ENCODE data around the gene SULT1B1.

SULT1B1 gene

DNA sequence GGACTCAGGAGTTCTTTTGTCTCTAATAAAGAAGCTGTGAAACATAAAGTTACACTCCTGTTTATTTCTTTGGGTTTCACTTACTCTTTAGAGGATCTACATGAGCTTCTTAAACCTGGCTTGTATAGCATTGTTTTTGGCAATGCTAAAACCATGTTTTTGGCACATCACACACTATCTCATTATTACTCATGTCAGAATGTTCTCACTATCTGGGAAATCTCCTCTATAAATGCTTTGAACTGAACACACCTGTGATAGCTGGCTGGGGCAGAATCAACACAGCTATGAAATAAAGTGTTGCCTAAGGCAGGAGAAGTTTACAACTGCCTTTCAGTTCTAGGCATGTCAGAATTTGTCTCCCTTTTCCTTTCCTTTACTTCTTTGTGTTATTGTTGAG, 52.6 kb downstream of the SULT1B1 start:
- TF ChIP-seq, protein P1, sequence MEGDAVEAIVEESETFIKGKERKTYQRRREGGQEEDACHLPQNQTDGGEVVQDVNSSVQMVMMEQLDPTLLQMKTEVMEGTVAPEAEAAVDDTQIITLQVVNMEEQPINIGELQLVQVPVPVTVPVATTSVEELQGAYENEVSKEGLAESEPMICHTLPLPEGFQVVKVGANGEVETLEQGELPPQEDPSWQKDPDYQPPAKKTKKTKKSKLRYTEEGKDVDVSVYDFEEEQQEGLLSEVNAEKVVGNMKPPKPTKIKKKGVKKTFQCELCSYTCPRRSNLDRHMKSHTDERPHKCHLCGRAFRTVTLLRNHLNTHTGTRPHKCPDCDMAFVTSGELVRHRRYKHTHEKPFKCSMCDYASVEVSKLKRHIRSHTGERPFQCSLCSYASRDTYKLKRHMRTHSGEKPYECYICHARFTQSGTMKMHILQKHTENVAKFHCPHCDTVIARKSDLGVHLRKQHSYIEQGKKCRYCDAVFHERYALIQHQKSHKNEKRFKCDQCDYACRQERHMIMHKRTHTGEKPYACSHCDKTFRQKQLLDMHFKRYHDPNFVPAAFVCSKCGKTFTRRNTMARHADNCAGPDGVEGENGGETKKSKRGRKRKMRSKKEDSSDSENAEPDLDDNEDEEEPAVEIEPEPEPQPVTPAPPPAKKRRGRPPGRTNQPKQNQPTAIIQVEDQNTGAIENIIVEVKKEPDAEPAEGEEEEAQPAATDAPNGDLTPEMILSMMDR (IDR thresholded peaks at IDR 0.05; ENCODE audit: low read depth, low read length, missing control alignments), result no peak
- no peak for DNase-seq (ENCODE audit: low read depth)
- no peak overlapping the region for H3K4me3 ChIP-seq (ENCODE audit: low read depth, low read length)

DNA sequence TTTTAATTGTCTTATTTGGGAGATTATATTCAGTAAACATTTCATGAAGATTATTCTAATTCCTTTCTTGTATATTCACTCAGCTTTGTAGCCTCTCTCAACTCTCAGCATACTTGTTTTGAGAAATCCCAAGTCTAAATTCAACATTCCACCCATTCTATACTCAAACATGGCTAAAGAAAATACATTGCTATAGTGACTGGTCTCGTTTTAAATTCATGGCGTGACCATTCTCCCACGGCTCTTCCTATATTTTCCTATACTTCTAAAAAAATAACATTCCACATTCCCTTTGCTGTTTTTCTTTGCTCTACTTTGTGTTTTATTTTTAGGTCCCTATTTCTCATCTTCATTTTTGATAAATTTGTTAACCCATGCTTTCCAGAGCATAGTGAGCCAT, 58.2 kb downstream of the SULT1B1 start:
- DNase-seq (ENCODE audit: low read depth), result no peak
- no peak overlapping the region for H3K4me3 ChIP-seq (ENCODE audit: low read depth, low read length)
- TF ChIP-seq, protein P1 (IDR thresholded peaks at IDR 0.05; ENCODE audit: low read depth, low read length, missing control alignments), result no peak

DNA sequence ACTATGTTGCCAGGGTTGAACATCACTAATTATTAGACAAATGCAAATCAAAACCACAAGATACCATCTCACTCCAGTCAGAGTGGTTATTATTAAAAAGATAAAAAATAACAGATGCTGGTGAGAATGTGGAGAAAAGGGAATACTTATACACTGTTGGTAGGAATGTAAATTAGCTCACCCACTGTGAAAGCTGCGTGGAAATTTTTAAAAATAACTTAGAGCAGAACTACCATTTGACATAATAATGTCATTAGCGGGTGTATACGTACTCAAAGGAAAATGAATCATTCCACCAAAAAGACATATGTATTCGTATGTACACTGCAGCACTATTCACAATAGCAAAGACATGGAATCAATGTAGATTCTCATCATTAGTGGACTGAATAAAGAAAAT, 58.7 kb downstream of the SULT1B1 start:
- H3K4me3 ChIP-seq (ENCODE audit: low read depth, low read length), result no peak overlapping the region
- TF ChIP-seq, protein P1 (IDR thresholded peaks at IDR 0.05; ENCODE audit: low read depth, low read length, missing control alignments), result no peak
- no peak for DNase-seq (ENCODE audit: low read depth)

DNA sequence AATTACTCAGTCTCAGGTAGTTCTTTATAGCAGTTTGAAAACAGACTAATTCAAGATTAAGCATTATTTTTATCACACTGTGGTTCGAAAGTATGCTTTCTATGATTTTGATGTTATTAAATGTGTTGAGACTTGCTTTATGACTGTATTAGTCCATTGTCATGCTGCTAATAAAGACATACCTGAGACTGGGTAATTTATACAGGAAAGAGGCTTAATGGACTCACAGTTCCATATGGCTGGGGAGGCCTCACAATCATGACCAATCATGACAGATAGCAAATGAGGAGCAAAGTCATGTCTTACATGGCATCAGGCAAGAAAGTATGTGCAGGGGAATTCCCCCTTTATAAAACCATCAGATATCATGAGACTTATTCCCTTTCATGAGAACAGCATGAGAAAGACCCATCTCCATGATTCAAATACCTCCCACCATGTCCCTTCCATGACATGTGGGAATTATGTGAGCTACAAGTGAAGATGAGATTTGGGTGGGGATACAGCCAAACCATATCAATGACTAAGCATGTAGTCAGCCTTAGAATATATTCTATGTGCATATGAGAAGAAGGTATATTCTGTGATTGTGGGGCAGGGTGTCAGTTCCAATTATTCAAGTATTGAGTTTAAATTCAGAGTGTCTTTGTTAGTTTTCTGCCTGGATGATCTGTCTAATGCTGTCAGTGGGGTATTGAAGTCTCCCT, 62.7 kb downstream of the SULT1B1 start:
- H3K4me3 ChIP-seq (ENCODE audit: low read depth, low read length), result no peak overlapping the region
- TF ChIP-seq, protein P1 (IDR thresholded peaks at IDR 0.05; ENCODE audit: low read depth, low read length, missing control alignments), result no peak
- DNase-seq (ENCODE audit: low read depth), result no peak

DNA sequence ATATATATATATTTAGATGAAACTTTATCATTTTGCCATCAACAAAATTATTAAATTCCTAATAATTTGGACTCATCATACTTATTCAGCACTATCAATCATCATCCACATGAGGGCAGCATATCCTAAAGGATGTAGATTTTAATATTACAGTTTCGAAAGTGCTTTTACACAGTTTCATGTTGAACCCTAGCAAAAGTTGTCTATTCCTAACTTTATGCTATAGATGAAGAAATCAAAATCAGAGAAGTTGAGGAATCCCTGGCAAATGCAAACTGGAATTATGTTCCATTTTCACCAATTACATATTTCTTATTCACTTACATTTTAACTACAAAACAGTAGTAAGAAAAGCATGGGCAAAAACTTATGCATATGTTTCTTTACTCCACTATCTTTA, 70.8 kb downstream of the SULT1B1 start:
- TF ChIP-seq, protein P1 (IDR thresholded peaks at IDR 0.05; ENCODE audit: low read depth, low read length, missing control alignments), result peak; percentile 25
- H3K4me3 ChIP-seq (ENCODE audit: low read depth, low read length), result no peak overlapping the region
- DNase-seq (ENCODE audit: low read depth), result no peak

DNA sequence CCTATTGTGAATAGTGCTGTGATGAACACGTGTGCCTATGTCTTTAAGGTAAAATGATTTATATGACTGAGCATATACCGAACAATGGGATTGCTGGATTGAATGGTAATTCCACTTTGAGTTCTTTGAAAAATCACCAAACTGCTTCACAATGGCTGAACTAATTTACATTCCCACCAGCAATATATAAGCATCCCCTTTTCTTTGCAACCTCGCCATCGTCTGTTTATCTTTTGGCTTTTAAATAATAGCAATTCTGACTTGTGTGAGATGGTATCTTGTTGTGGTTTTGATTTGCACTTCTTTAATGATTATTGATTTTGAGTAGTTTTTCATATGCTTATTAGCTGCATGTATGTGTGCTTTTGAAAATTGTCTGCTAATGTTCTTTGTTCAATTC, 75.6 kb downstream of the SULT1B1 start:
- TF ChIP-seq, protein P1 (IDR thresholded peaks at IDR 0.05; ENCODE audit: low read depth, low read length, missing control alignments), result no peak
- no peak for DNase-seq (ENCODE audit: low read depth)

More for the DNA sequence above, 75.6 kb downstream of the SULT1B1 start:
- no peak overlapping the region for H3K4me3 ChIP-seq (ENCODE audit: low read depth, low read length)

Data from GM12864 (cell line).